GM19455 (cell line): Measurements from ENCODE around the gene RAPGEF2.
"Not testable (repeated sequence)": the region's sequence is repeated elsewhere in the genome, so short reads cannot be mapped to it uniquely, and the experiment has no call there.

ENCODE experiments used
- ATAC-seq: cut with Tn5 transposase; IDR thresholded peaks from one replicate; pipeline ENCODE4 v1.9.1; 2021; ENCODE audit not compliant: unreplicated experiment

The RAPGEF2 gene, protein sequence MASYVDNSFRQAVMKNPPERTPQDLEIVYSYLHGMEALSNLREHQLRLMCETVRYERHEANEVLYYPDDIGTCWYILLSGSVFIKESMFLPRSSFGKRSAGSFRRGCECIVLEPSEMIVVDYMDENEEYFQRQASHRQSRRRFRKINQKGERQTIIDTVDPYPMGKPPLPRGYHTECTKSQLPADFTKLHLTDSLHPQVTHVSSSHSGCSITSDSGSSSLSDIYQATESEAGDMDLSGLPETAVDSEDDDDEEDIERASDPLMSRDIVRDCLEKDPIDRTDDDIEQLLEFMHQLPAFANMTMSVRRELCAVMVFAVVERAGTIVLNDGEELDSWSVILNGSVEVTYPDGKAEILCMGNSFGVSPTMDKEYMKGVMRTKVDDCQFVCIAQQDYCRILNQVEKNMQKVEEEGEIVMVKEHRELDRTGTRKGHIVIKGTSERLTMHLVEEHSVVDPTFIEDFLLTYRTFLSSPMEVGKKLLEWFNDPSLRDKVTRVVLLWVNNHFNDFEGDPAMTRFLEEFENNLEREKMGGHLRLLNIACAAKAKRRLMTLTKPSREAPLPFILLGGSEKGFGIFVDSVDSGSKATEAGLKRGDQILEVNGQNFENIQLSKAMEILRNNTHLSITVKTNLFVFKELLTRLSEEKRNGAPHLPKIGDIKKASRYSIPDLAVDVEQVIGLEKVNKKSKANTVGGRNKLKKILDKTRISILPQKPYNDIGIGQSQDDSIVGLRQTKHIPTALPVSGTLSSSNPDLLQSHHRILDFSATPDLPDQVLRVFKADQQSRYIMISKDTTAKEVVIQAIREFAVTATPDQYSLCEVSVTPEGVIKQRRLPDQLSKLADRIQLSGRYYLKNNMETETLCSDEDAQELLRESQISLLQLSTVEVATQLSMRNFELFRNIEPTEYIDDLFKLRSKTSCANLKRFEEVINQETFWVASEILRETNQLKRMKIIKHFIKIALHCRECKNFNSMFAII (N-terminal part only)

GRCh38 chr4:159102622-159103383, at the start of gene RAPGEF2:
RAPGEF2 (plus strand) TSS chr4:159103079; CDS start chr4:159104163, 1,084 bp downstream.
- peak; percentile 79 for ATAC-seq

DNA sequence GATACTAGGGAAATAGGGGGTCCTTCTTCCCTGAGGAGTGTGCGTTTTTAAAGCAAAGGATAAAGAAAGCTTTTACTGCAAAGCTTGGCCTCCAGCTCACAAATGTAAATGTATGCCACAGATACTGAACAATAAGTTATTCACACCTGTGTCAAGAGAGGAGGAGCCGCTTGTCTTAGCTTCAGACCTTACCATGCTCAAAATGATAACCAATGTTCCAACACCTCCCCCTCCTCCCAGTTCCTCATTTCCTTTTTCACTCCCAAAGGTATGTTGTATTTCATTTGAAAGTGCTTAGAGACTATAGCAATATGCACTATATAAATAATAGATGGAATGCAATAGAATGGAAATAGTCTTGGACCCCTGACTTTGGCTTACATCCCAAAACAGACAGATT, 47.0 kb upstream of the RAPGEF2 start:
- ATAC-seq = no peak

GRCh38 chr4:159060161-159060560, 42.7 kb upstream of the RAPGEF2 start:
- no peak for ATAC-seq

DNA sequence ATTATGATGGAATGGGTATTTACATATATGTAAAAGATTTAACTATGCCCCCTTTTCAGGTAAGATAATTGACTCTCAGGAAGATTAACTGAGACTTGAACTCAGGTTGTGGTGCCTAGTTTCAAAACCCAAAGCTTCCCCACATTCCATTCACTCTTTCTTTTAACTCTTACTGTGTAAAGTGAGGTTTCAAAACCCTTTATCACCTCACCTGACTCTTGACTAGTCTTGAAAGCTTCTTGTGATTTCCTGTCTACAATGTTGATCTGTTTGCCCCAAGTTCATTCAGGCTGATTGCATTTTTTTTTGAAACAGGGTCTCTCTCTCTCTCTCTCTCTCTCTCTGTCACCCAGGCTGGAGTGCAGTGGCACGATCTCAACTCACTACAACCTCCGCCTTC, 40.5 kb upstream of the RAPGEF2 start:
- ATAC-seq = no peak

- ATAC-seq = no peak
Observed at GRCh38 chr4:159065513-159066240, 37.2 kb upstream of the RAPGEF2 start.

DNA sequence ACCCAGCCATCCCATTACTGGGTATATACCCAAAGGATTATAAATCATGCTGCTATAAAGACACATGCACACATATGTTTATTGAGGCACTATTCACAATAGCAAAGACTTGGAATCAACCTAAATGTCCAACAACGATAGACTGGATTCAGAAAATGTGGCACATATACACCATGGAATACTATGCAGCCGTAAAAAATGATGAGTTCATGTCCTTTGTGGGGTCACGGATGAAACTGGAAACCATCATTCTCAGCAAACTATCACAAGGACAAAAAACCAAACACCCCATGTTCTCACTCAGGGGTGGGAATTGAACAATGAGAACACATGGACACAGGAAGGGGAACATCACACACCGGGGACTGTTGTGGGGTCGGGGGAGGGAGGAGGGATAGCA, 34.7 kb upstream of the RAPGEF2 start:
- not testable (repeated sequence) for ATAC-seq

DNA sequence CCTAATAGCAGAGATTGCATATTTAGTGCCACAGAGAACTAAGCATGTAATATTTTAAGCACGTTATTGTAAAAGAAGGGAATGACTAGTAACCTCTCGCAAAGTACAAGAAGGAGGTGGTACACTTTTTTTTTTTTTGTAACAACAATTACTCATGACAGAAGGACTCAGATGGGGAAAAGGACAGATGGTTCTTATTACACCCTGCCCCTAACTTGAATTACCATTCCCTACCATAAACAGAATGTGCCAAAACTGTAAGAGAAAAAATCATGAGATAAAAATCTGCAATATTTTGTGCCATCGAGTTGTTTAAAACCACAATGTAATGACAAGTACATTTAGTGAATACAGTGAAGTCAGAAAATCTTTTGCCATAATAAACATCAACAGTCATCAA, 33.0 kb upstream of the RAPGEF2 start:
- ATAC-seq = no peak

GRCh38 chr4:159070742-159071141, 32.1 kb upstream of the RAPGEF2 start:
- no peak for ATAC-seq

DNA sequence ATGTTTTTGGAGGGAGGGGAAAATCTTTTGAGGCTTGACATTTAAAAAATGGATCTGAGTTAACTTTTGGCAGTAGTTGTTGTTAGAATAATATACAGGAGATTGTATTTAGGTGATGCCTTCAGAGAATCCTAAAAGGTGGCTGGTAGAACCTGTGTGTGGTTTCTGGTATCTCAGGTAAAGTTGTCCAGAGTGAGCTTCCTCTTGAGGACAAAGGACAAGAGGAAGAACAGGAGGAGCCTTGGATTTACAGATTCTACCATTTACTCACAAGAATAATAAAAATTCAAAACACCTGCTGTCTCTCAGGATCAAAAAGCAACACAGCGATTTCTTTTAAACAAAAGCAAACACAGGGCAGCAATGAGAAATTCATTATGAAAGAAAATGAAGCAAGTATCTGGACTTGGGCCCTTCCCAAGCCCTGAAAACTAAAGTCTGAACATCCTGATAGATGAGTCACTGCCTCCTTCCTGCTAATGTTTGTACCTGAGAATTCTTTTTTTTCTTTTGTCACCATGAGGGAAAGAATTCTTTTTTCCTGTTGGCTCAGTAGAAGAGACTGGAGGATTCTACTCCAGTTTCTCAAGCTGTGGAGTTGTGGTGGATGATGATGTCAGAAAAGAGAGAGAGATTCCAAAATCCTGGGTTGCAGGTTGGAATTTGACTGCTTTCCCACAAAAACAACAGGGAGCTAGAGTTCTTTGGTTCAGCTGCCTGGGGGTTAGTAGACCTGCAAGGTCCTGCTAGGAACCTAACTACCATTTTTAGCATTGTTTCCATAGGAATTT, 31.5 kb upstream of the RAPGEF2 start:
- ATAC-seq = no peak

DNA sequence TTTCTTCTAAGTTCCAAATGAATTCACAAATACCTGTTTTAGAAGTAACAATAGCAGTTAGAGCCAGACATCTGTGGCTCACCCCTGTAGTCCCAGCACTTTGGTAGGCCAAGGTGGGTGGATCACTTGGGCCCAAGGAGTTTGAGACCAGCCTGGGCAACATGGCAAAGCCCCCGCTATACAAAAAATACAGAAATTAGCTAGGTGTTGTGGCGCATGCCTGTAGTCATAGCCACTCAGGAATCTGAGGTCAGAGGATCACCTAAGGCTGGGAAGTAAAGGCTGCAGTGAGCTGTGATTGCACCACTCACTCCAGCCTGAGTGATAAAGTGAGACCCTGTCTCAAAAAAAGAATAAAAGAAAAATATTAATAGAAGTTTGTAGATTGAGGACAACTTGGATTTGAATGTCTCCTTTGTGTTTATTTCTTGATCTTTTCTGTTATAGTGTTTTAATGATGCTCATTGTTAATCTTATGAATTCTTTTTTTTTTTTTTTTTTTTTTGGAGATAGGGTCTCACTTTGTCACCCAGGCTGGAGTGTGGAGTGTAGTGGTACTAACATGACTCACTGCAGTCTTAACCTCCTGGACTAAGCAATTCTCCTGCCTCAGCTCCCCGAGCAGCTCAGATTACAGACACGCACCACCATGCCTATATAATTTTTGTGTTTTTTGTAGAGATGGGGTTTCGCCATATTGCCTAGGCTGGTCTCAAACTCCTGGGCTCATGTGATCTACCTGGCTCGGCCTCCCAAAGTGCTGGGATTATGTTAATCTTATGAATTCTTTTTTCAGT, 30.7 kb upstream of the RAPGEF2 start:
- no peak for ATAC-seq

DNA sequence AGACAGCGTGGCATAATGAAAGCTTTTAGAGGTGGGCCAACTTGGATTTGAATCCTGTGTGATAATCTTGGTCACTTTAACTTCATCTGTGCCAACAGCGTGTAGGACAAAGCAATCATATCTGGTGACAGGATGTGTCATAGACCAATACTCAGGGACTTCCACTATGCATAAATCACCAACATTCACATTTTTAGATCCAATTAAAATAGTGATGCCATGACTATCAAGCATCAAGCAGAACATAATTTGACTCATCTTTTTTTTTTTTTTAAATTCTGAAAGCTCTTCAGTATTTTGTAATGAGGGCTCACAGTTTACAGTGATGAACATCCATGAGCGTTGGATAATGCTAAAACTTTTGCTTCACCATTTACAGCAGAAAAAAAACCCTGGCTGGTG, 27.3 kb upstream of the RAPGEF2 start:
- ATAC-seq = no peak

GRCh38 chr4:159077018-159077417, 25.9 kb upstream of the RAPGEF2 start:
- not testable (repeated sequence) for ATAC-seq

- ATAC-seq = peak; percentile 98
Observed at GRCh38 chr4:159077702-159078495, 25.0 kb upstream of the RAPGEF2 start.

DNA sequence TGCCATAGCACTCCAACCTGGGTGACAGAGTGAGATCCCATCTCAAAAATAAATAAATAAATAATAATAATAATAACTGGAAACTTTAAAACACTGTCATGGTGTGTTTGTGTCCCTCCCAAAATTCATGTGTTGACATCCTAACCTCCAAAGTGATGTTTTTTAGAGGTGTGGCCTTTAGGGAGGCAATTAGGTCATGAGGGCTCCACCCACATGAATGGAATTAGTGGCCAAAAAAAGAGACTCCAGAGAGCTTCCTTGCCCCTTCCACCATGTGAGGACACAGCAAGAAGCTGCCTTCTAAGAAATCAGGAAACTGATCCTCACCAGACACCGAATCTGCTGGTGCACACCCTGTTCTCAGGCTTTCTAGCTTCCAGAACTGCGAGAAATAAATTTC, 23.8 kb upstream of the RAPGEF2 start:
- no peak for ATAC-seq

DNA sequence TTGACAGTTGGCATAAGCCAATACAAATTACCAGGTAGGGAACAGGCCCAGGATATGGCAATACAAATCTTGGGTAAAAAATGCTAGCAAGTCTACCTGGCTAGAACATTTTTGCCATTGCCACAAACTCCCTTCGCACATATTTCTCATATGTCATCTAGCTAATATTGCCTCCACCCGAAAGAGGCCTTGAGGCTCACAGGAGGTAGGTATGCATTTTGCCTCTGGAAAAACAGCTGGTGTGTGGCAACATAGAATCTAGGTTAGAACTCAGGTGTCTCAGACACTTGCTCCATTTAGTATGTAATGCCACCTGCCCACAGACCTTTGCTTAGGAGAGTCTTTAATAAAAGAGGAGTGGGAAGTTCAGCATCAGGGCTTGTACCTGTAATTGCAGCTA, 16.3 kb upstream of the RAPGEF2 start:
- no peak for ATAC-seq

GRCh38 chr4:159090255-159090654, 12.6 kb upstream of the RAPGEF2 start:
- no peak for ATAC-seq

DNA sequence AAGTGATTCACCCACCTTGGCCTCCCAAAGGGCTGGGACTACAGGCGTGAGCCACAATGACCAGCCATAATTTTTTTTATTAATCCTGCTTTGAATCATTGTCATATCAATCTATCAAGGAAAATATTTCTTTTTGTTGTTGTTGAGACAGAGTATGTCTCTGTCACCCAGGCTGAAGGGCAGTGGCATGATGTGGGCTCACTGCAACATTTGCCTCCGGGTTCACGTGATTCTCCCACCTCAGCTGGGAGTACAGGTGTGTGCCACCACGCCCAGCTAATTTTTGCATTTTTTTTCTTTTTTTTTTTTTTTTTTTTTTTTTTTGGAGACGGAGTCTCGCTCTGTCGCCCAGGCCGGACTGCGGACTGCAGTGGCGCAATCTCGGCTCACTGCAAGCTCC, 8.7 kb upstream of the RAPGEF2 start:
- not testable (repeated sequence) for ATAC-seq

DNA sequence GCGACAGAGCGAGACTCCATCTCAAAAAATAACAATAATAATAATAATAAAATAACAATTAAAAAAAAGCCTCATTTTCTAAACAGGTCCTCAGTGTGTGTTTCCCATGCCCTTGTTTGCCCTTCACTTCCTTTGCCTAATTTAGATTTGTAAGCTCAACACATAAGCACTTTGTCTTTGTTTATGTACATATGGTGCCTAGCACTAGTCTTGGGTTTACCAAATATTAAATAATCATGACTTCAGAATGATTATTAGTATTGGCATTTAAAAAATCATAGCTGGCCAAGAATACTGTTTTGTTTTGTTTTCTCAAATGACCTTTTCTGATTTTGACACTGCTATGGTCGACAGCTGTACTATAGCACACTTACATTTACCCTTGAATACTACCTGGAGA, 6.4 kb upstream of the RAPGEF2 start:
- ATAC-seq = no peak
